Fibroblast of villous mesenchyme (primary cell): ENCODE measurements around the gene MAPK7. TPM values are rescaled to one million over a fixed set of nuclear protein-coding genes. Genes with fewer than 3 reads are reported as not detected.

ENCODE experiments used
- DNase-seq: peaks from one replicate; pipeline ENCODE4 v3.0.0-alpha.2; 2010; ENCODE audit warnings: low read depth
- H3K4me3 ChIP-seq: 2 replicates; pipeline ENCODE4 v1.5.1; 2011; ENCODE audit warnings: low read depth, mild to moderate bottlenecking, low read length
- total RNA-seq: library from RNA; depleted of rRNA; stranded (reverse); fragments of >200 nt; gene quantifications from 2 replicates; pipeline ENCODE4 v1.2.3, GENCODE V29; 2012
- TF ChIP-seq, protein P1 (sequence below): IDR thresholded peaks from 2 replicates; pipeline ENCODE4 v1.5.1; 2012; ENCODE audit warnings: low read depth, mild to moderate bottlenecking, low read length; ENCODE audit not compliant: insufficient read depth

Gene MAPK7
- total RNA-seq, 1 donor, result 14.7 TPM

DNA sequence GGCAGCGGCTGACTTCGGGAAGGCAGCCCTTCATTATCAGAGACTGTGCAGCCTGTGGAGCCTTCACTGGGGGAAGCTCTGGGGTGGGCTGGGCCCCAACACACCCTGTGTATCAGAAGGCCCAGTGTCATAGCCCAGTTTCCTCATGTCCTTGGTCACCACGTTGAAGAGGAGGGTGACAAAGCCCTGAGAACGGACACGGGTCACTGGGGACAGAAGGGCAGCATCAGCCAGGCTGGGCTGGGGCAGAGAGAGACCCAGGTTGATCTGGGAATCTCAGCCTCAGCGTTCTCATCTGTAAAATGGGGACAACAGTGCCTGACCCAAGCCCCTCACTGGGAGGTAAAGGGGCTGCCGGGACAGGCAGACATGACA lies 35.1 kb upstream of the MAPK7 start:
- no peak overlapping the region for H3K4me3 ChIP-seq
- no peak for DNase-seq
- TF ChIP-seq, protein P1, sequence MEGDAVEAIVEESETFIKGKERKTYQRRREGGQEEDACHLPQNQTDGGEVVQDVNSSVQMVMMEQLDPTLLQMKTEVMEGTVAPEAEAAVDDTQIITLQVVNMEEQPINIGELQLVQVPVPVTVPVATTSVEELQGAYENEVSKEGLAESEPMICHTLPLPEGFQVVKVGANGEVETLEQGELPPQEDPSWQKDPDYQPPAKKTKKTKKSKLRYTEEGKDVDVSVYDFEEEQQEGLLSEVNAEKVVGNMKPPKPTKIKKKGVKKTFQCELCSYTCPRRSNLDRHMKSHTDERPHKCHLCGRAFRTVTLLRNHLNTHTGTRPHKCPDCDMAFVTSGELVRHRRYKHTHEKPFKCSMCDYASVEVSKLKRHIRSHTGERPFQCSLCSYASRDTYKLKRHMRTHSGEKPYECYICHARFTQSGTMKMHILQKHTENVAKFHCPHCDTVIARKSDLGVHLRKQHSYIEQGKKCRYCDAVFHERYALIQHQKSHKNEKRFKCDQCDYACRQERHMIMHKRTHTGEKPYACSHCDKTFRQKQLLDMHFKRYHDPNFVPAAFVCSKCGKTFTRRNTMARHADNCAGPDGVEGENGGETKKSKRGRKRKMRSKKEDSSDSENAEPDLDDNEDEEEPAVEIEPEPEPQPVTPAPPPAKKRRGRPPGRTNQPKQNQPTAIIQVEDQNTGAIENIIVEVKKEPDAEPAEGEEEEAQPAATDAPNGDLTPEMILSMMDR, result no peak

DNA sequence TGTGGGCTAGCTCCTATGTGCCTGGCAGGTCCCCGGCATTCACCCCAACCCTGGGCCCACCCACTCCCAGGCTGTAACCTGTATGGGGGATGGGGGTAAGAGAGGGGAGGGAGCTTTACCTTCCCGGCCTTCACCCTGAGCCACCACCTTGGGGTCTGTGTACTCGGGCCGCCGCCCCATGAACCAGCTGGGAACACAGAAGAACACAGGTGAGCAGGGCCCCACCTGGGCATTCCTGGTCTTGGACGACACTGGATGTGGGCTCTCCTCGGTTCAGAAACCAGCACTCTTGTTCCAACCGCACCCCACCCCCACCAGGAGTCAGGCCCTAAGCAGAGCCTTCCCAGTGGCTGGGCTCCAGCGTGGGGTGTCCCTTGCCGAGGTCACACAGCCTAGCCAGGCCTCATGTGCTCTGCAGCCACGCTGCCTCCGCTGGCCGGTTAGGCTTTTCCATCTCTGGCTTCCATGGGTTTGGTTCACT lies 34.6 kb upstream of the MAPK7 start:
- TF ChIP-seq, protein P1, result no peak
- no peak overlapping the region for H3K4me3 ChIP-seq
- no peak for DNase-seq

DNA sequence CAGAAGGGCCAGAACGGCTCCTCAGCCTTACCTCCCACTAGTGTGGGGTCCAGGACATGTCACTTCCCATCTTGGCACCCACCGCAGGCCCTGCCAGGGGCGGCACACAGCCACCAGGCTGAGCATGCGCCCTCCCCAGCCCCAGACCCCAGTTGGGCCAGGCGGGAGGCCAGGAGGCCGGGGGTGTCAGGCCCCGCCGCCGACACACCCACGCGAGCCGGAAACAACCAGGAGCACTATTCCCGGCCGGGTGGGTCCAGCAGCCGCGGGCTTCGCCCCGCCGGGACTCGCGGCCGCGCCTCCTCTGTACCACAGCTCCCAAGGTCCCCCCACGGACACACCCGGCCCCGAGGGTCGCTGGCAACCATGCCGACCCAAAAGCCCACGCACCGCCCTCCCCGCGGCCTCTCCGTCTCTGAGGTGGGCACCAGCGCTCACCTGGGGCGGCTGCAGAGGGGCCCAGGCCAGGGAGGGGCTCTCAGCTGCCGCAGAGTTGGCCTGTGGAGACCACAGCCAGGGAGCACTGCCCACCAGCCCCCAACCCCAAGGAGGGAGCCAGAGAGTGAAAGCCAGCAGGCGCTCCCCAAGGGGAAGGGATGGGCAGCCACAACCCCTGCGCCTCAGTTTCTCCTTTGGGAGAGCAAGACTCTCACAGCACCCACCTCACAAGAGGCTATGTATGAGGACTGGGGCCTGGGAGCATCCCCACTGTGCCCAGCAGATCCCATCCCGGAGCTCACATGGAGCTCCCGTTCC lies 33.8 kb upstream of the MAPK7 start:
- TF ChIP-seq, protein P1, result no peak
- no peak for DNase-seq
- H3K4me3 ChIP-seq, result no peak overlapping the region

DNA sequence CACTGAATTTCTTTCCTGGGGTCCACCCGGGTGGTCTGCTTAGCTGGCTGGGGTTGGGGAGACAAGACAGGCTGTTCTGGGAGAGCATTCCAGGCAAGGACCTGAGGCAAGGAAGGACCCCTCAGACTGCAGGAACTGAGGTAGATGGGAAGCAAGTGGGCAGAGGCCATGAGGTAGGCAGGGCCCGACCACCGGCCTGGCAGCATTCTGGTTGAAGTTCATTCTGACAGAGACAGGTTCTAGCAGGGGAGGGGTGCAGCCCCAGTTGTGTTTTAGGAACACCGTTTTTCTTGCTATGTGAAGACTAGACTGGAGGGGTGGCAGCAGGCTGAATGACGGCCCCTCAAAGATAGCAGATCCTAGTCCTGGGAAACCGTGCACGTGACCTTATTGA lies 33.2 kb upstream of the MAPK7 start:
- H3K4me3 ChIP-seq, result no peak overlapping the region
- DNase-seq, result no peak
- TF ChIP-seq, protein P1, result no peak

DNA sequence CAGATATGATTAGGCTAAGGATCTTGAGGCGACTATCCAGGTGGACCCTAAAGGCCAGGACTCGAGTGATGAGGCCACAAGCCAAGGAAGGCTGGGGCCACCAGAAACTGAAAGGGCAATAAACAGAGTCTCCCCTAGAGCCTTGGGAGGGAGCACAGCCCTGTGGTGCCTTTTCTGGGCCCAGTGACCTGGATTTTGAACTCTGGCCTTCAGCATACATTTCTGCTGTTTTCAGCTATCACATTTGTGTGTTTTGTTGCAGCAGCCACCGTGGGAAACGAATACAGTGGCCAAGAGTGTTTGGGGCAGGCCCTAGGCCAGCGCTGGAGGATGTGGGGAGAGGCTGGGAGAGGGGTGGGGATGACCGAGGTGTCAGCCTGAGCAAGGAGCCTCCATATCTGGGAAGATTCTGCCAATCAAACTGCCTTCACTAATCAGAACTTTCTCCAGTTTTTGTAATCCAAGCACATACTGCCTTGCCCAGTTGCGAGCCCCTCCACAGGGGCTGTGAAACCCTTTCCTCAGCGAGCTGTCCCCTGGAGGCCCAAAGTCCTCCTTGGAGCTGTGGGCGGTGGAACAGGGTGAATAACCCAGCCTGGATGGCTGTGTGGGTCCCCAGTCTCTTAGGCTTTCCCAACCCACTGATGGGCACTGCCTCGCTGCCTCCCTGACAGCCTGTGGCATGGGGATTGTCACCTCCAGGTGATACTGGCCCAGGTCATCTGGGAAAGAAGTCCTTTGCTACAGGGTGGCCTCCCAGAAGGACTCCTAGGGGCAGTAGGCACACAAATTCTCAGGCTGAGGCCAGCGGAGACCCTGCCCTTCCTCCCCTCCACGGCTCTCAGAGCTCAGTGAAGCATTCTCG lies 32.6 kb upstream of the MAPK7 start:
- no peak overlapping the region for H3K4me3 ChIP-seq
- no peak for DNase-seq
- TF ChIP-seq, protein P1, result no peak

DNA sequence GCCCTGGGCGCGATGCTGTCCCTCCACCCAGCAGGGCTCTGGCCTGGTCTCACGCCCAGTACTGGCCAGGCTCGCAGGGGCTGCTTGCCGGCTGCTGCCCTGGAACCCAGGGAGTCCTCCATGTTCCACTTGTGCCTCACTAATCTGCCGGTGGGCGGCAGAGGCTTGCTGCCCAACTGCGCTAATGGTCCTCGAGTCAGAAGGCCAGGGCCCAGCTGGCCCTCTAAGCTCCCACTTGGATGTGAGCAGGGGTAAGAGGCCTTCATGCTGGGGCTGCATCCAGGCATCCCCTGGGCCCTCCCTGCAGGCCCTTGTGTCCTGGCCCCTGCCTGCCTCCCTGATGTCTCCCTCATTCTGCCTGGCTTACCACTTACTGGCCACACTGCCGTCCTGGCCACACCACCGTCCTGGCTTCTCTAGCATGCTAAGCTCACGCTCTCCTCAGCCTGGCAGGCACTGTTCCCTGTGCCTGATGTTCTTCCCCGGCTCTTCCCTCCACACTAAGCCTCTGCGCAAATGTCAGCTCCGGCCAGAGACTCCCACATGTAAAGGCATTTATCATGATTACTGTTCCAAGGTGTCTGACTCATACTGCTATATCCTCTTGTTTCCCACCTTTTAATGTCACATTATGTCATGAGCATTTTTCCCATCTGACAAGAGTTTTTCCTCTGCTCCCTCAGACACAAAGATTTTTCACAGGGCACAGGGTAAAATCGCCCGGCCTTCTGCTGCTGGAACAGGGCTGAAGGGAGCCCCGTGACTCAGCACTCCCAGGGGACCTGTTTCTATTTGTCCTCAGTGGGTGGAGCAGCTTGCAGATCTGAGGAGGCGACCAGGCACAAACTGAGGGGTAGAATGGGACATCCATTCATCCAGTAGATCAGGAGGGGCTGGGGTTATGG lies 31.7 kb upstream of the MAPK7 start:
- H3K4me3 ChIP-seq, result no peak overlapping the region
- peak; percentile 92 for DNase-seq
- TF ChIP-seq, protein P1, result no peak
